NK-92 treated with Interleukin-12 subunit alpha and Interleukin-12 subunit beta, amount 100 ng/mL, for 24 hours (cell line): ENCODE data around the gene CFAP46.
"Not testable (repeated sequence)": the region's sequence is repeated elsewhere in the genome, so short reads cannot be mapped to it uniquely, and the experiment has no call there.

Experiments used
- DNase-seq: peaks from one replicate; lab custom pipeline; 2025; lab: John Stamatoyannopoulos, UW

CFAP46 gene

DNA sequence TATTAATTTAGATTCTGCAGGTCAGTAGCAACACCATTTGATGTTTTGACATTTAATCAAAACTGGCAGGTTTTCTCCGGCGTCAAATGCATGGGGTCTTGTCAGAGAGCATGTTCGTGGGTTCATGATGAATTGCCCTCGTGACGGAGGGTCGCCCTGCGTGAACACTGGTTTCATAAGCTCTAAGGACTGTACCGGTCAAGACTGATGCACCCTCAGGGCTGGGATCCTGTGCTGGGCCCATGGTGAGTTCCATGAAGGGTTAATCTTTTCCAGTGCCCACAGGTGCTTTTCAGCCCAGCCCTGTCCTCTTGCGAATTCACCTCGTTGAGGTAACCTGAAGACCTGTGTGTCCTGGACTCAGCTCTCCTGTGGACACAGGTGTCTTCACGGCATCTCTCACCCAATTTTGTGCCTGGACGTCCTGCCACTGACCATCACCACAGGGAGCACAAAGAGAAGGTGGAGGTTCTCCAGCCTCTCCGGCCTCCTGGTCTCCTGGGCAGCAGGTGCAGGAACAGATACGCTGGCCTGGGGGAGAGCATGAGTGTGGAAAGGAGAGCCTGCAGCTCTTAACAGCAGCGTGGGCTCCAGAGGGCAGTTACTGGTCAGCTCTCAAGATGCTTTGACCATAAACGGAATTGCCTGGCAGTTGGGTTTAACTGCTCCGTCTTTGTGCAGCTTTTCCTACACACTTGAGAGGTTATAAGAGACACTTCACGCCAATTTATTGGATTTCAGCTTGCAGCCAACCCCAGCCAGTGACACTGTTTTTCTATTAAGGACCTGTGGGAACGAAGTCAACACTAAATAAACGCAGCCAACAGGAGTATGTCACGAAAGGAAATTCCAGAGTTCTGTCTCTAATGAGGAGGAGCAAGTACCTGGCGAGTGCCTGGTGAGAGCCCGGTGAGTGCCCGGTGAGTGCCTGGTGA, 37.4 kb upstream of the CFAP46 start:
- DNase-seq = no peak

- DNase-seq = no peak
Measured at GRCh38 chr10:132978542-132978941, 36.2 kb upstream of the CFAP46 start.

DNA sequence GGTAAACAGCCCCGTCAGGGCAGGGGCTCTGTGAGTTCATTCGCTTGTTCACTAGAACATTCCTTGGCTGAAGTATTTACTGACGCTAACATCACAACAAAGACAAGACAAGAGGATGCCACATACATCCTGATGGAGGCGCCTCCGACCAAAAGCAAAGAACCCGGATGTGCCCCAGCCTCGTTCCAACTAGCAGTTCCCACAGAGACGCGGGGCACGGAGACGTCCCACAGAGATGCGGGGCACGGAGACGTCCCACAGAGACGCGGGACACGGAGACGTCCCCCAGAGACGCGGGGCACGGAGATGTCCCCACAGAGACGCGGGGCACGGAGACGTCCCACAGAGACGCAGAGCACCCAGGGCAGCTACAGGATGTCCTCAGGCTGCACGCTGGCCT, 35.4 kb upstream of the CFAP46 start:
- no peak for DNase-seq

GRCh38 chr10:132977076-132977475, 34.7 kb upstream of the CFAP46 start:
- no peak for DNase-seq

- DNase-seq = no peak
Measured at GRCh38 chr10:132975831-132976682, 33.7 kb upstream of the CFAP46 start.

DNA sequence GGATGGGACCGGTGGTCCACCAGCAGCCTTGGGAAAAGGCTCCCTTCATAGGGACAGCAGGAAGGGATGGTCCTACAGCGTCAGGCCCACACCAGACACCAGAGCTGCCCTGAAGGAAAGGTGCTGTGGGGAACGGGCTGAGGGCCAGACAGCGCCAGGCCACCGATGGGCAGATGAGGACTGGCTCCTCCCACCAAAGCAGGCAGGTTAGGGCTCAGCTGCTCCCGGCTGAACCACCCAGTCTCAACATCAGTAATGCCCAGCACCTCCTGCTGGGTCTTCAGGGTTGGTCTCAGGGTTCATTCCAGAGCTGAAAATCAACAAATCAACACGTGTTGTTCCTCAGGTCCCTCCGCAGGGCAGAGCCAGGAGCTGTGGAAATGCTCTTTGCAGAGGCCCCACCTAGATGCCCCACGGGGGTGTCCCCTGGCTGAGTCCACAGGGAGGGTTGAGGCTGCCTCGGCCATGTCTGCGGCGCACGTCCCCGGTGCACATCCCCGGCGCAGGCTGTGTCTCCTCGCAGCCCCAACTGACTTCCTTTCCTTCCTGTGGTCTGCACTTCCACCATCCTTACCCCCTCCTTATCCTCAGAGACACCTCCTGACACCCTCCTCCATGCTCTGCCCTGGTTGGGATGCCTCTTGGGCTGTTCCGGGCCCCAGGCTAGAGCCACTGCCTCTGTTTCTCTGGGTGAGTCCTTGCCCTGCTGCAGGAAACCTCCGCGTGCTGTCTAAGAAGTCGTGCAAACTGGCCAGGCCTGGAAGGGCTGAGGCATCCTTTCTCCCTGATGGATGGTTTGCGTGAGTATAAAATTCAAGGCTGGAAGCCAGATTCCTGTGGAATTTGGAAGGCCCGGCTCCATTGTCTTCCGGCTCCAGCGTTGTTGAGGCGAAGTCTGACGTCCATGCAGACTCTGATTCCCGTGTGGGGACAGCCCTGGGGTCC, 32.8 kb upstream of the CFAP46 start:
- no peak for DNase-seq

DNA sequence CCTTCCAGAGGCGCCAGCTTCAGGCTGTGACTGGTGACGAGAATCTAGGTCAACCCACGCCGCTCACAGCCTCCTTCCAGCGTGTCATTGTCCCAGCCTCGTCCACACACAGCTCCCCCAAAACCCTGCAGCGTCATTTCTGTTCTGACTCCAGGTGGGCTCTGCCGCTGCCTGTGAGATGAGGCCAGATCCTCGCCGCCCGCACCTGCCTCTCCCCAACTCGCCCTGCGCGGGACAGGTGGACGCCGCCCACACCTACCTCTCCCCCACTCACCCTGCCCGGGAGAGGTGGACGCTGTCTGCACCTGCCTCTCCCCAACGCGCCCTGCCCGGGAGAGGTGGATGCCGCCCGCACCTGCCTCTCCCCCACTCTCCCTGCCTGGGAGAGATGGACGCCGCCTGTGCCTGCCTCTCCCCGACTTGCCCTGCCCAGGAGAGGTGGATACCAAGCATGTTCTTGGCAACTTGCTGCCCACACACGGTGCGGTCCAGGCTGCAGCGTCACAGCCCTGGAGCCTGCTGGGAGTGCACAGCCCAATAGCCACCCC, 32.0 kb upstream of the CFAP46 start:
- DNase-seq = no peak

DNA sequence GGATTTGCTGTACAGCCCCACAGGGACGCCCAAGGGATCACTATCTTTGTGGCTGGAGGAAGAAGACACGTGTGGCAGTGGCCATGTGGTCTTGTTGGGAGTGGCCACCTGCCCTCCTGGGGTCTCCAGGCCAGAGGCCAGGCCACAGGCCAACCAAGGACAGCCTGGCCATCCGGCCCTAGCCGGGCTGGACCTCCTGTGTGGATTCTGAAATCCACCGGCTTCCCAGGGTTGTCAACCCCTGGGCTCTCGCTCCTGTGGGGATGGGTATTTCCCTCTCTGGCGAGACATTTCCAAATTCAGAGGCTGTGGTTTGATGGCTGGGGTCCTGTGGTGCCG, 31.5 kb upstream of the CFAP46 start:
- DNase-seq = no peak

DNA sequence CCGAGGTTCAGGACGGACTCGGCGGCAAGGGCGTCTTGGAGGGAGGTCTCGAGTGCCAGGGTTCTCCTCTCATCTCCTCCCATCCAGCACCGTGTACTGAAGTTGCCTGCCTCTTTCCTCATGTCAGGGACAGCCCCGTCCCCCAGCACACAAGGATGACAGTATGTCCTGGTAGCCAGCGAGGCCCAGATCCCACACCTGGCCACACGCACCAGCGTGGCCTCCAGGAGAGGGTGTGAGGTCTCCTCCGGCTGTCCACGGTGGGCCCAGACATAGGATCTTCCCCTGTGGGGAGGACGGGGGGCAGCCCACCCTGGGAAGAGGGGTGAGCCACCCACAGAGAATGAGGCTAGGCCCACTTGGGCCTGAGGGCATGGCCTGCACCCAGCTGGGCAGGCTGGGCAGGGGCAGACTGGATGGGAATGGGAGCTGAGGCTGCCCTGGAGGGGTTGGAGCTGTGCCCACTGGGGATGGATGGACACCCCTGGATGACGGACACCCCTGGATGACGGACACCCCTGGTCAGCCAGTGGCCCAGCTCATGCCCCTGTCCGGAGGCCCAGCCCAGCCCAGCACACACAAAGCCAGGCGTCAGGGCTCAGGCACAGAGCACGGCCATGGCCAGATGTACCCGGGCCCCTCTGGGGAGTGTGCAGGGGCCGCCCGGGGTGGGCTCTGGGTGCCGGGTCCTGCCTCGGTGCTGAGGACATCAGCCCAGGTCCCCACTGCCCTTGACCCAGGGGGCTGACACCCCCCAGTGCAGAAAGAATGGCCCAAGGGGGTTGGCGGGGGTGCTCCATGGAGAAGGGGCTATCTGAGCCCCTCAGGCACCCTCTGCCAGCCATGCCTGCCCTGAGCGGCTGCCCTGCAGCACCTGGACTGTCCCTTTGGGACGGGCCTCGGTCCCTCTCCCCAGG, 30.9 kb upstream of the CFAP46 start:
- DNase-seq = no peak

DNA sequence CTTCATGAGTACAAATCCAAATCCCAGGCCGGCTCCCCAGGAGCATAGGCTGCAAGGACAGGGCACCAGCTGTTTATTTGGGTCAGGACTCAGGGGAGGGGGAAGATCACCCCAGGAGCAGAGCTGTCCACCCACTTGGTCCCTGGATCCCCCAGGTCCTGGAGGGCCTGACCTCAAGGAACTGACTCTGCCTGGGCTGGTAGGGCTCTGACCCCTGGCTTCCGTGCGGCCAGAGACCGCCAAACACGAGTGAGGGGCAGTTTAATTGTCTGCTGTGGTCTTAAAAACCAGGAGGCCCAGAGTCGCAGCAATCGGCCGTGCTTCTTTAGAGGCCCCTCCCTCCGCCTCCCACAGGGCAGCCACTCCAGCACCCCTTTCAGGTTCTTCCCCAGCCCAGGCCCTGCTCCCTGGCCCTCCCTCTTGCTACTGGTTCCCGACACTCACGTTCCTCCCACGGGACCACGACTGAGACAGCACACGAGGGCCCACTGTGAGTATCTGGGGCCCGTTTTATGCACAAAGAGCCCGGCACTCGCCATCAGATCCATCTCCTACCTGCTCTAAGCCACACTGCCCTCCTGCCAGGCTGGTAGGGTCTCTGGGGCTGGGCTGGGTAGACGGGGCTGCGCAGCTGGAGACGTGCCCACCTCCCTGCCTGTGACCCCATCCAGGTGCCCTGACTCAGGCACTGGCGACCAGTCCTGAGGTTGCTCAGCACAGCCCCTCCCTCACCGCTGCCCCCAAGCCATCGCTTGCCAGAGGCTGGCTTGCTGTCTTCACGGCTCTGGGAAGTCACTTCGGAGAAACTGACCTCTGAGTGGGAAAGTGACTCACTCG, 30.0 kb upstream of the CFAP46 start:
- no peak for DNase-seq

GRCh38 chr10:132971448-132972148, 29.2 kb upstream of the CFAP46 start:
- DNase-seq = no peak

DNA sequence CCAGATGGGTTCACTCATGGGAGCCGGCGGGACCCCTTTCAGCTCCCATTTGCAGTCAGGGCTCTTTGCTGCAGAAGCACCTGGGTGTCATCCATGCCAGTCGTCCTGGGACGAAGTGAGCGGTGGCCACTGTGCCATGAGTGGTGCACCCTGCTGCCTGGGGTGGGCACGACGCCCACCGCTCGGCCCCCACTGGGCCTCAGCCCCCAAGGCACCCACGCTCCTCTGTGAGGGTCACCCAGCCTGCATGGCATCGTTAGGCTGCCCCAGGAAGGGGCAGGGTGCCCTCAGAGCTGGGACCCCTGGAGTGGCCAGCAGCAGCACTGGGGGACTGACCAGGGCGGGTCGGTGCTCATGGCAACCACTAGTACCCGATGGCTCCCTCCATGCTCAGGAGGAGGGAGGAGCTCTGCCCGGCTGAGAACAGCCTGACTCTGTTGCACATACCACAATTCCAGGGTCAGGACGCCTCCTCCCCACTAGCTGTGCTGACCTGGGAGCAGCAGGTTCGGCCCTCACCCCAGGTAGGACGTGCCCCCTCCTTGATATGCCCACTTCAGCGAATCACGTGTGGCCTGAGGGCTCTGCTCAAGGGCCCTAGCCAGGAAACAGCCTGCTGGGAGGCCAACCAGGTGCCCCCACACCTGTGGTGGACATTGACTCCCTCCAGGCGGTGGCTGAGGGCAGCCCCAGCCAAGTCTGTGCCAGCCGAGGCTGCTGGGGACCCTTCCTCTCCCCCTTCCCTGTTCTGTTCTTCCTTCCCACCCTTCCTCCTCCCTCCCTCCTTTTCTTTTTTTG, 28.5 kb upstream of the CFAP46 start:
- no peak for DNase-seq

DNA sequence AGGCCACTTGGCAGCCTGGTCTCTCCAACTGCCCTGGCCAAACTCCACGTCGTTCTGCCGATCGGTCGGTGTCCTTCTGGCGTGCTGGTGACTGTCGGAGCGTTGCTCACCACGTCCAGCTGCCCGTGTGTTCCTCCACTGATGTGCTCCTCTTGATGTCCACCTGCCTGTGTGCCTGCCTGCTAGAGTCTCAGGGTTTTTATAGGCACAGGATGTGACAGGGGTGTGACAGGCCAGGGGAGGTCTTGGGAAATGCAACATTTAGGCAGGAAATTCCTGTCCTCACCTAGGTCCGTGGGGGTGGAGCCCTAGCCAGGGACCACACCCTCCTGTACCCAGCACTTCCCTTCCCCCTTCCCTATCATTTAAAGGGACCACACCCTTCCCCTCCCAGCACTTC, 25.2 kb upstream of the CFAP46 start:
- DNase-seq = no peak

DNA sequence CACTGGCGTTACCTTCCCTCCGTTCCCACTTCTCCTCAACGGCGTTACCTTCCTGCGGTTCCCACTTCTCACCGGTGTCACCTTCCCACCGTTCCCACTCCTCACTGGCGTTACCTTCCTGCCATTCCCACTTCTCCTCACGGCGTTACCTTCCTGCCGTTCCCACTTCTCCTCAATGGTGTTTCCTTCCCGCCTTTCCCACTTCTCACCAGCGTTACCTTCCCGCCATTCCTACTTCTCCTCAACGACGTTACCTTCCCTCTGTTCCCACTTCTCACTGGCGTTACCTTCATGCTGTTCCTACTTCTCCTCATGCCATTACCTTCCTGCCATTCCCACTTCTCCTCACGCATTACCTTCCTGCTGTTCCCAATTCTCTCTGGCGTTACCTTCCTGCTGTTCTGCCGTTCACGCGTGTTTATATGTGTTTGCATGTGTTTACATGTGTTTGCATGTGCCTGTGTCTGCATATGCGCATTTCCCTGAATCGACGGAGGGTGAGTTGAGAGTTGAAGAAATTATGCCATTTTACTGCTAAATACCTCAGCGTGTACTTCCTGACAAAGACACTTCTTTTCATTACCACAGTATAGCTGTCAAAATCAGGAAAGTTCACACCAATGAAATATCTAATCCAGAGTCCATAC, 23.2 kb upstream of the CFAP46 start:
- DNase-seq = no peak

DNA sequence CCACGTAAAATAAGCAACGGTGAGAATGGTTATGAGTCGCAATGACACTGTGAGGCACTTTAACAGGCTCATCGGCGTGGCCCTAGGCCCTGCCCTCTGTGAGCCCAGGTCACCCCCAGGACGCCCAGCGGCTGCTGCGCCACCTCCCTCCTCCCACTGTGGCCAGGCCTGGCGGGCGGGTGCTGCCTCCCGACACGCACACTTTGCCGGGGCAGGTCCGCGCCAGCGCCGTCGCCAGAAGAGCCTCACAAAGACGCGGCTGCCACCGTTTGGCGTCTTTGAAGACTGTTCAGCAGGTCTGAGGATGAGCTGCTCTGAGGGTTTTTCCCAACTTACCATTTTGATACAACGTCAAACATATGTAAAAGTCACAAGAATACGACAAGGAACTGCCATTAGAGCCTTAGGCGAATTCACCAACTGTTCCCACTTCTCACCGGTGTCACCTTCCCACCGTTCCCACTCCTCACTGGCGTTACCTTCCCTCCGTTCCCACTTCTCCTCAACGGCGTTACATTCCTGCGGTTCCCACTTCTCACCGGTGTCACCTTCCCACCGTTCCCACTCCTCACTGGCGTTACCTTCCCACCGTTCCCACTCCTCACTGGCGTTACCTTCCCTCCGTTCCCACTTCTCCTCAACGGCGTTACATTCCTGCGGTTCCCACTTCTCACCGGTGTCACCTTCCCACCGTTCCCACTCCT, 22.5 kb upstream of the CFAP46 start:
- DNase-seq = not testable (repeated sequence)

GRCh38 chr10:132964231-132964630, 21.9 kb upstream of the CFAP46 start:
- no peak for DNase-seq

DNA sequence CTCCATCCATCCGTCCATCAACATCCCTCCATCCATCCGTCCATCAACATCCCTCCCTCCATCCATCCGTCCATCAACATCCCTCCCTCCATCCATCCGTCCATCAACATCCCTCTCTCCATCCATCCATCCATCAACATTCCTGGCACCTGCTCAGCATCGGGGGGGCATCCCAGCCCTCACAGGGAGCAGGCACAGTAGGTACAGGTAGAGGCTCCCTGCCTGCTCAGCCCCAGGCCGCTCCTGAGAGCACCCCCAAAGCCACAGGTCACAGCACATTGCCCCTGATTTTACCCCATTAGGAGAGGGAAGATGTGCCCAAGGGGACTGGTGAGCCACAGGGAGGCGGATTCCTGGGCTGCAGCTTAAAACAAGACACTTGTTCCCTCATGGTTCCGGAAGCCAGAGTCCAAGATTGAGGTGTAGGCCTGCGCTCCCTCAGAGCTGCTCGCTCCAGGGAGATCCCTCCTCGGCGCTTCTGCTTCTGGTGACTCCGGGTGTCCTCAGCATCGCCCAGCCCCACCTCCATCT, 21.1 kb upstream of the CFAP46 start:
- DNase-seq = no peak
